ENCODE results near the gene WEE2.

GRCh38 chr7:141717450-141717849, 9.3 kb downstream of the WEE2 start:
- no peak for TF ChIP-seq POLR2A (IDR thresholded peaks at IDR 0.05; ENCODE audit: borderline replicate concordance, extremely low read depth, insufficient read depth, insufficient read length)
- no peak for TF ChIP-seq ELF1 (IDR thresholded peaks at IDR 0.05; ENCODE audit: borderline replicate concordance, low read depth)
- TF ChIP-seq TCF7L2 (IDR thresholded peaks at IDR 0.05; ENCODE audit: borderline replicate concordance, extremely low read depth, insufficient read depth, insufficient read length): no peak
- TF ChIP-seq CTCF (IDR thresholded peaks at IDR 0.05 in 2 of 3, conservative IDR thresholded peaks at IDR 0.05 in 1 of 3; ENCODE audit: borderline replicate concordance in 1 of 3, insufficient read depth in 1 of 3, low read depth in 2 of 3, low read length in 2 of 3): no peak
- TF ChIP-seq YY1 (IDR thresholded peaks at IDR 0.05; ENCODE audit: extremely low read depth, insufficient replicate concordance, low read depth, low read length): no peak
- no peak for TF ChIP-seq EZH2 (IDR thresholded peaks at IDR 0.05)
- TF ChIP-seq POLR2AphosphoS5 (IDR thresholded peaks at IDR 0.05; ENCODE audit: low read depth, low read length): no peak
- no peak for TF ChIP-seq EGR1 (IDR thresholded peaks at IDR 0.05; ENCODE audit: low read depth)
- no peak for TF ChIP-seq CEBPB (IDR thresholded peaks at IDR 0.05; ENCODE audit: low read depth)
- TF ChIP-seq SRF (IDR thresholded peaks at IDR 0.05; ENCODE audit: low read depth): no peak
- TF ChIP-seq MAX (IDR thresholded peaks at IDR 0.05): no peak
